Mucosa of rectum (tissue), 2 donors: ENCODE data around the gene GRB10.

ENCODE experiments used
- H3K27ac ChIP-seq, 2 donors: one replicate each; pipeline ENCODE4 v1.7.0; 2013; ENCODE audit warnings: inconsistent platforms in 2 of 2, low read depth in 2 of 2, low read length in 2 of 2
- H3K27me3 ChIP-seq, 2 donors: one replicate each; pipeline ENCODE4 v1.7.0; 2013; ENCODE audit warnings: low read length in 2 of 2; ENCODE audit not compliant: control insufficient read depth in 2 of 2, insufficient read depth in 2 of 2
- H3K36me3 ChIP-seq, 2 donors: one replicate each; pipeline ENCODE4 v1.7.0; 2013; ENCODE audit warnings: low read length in 2 of 2; ENCODE audit not compliant: control insufficient read depth in 2 of 2, insufficient read depth in 2 of 2
- H3K4me1 ChIP-seq, 2 donors: one replicate each; pipeline ENCODE4 v1.7.0; 2013; ENCODE audit warnings: low read length in 2 of 2, mild to moderate bottlenecking in 1 of 2; ENCODE audit not compliant: control insufficient read depth in 2 of 2, insufficient read depth in 2 of 2
- H3K4me3 ChIP-seq, 2 donors: one replicate each; pipeline ENCODE4 v1.7.0; 2013; ENCODE audit warnings: low read length in 2 of 2
- H3K9ac ChIP-seq, 2 donors: one replicate each; pipeline ENCODE4 v1.7.0; 2013; ENCODE audit warnings: low read length in 2 of 2, low read depth in 1 of 2, mild to moderate bottlenecking in 1 of 2
- H3K9me3 ChIP-seq, 2 donors: one replicate each; pipeline ENCODE4 v1.7.0; 2013; ENCODE audit warnings: low read length in 2 of 2; ENCODE audit not compliant: control insufficient read depth in 2 of 2
- donor health status: healthy.
- donor health status: Normal muscosa, but diverticular disease.

GRB10 gene

GRCh38 chr7:50713123-50713965 lies 69.4 kb downstream of the GRB10 start:
- Histone ChIP-seq H3K27ac (no peak overlapping the region), H3K9ac (no peak overlapping the region), H3K27me3 (no peaks in the 10 kb centered on the region), H3K4me3 (no peak overlapping the region), H3K4me1 (no peaks in the 10 kb centered on the region), H3K36me3 (no peaks in the 10 kb centered on the region), H3K9me3 (no peaks in the 10 kb centered on the region)

GRCh38 chr7:50712252-50713122 lies 70.2 kb downstream of the GRB10 start:
- Histone ChIP-seq H3K36me3 (no peaks in the 10 kb centered on the region), H3K4me1 (no peaks in the 10 kb centered on the region), H3K27ac (no peak overlapping the region), H3K27me3 (no peaks in the 10 kb centered on the region), H3K9ac (no peak overlapping the region), H3K4me3 (no peak overlapping the region), H3K9me3 (no peaks in the 10 kb centered on the region)

- Histone ChIP-seq H3K27ac (no peak overlapping the region), H3K36me3 (no peaks in the 10 kb centered on the region), H3K4me3 (no peak overlapping the region), H3K4me1 (no peaks in the 10 kb centered on the region), H3K9ac (no peak overlapping the region), H3K9me3 (no peaks in the 10 kb centered on the region), H3K27me3 (no peaks in the 10 kb centered on the region)
Observed at GRCh38 chr7:50711271-50712175, 71.2 kb downstream of the GRB10 start.

DNA sequence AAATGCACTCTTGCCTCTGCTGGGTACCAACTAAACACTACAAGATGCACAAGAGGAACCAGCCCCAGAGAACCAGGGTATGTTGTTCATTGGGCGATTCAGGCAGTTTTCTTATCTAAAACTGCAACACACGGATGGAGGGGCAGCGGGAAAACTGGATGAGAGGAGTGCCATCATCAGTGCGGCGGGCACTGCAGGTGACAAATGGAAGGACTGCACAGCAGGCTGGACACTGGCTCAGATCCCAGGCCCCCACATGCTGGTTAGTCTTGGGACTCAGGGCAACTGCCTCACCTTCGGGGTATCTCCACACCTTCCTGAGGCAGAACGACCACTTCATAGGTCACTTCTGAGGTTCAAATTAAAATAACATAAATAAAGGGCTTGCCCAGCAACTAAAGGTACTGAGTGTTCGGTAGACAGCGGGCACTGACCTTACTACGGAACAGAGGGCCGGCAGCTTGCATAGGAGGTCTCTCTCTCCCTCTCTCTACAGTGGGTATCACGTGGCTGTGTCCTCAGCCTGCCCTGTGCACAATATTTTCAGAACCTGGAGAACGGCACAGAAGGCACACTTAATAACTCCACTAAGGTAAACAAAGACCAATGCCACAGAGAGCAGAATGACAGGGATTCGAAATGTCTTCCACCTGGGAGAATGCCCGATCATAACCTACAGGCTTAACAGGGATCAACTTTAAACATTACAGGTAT lies 72.1 kb downstream of the GRB10 start:
- no peak overlapping the region for H3K4me3 ChIP-seq
- no peaks in the 10 kb centered on the region for H3K27me3 ChIP-seq
- H3K9me3 ChIP-seq: no peaks in the 10 kb centered on the region
- H3K9ac ChIP-seq: no peak overlapping the region
- no peaks in the 10 kb centered on the region for H3K4me1 ChIP-seq
- no peak overlapping the region for H3K27ac ChIP-seq
- no peaks in the 10 kb centered on the region for H3K36me3 ChIP-seq

- Histone ChIP-seq H3K9ac (no peak overlapping the region), H3K4me1 (no peaks in the 10 kb centered on the region), H3K27ac (no peak overlapping the region), H3K27me3 (no peaks in the 10 kb centered on the region), H3K4me3 (no peak overlapping the region), H3K36me3 (no peaks in the 10 kb centered on the region), H3K9me3 (no peaks in the 10 kb centered on the region)
Observed at GRCh38 chr7:50709151-50709550, 73.5 kb downstream of the GRB10 start.

DNA sequence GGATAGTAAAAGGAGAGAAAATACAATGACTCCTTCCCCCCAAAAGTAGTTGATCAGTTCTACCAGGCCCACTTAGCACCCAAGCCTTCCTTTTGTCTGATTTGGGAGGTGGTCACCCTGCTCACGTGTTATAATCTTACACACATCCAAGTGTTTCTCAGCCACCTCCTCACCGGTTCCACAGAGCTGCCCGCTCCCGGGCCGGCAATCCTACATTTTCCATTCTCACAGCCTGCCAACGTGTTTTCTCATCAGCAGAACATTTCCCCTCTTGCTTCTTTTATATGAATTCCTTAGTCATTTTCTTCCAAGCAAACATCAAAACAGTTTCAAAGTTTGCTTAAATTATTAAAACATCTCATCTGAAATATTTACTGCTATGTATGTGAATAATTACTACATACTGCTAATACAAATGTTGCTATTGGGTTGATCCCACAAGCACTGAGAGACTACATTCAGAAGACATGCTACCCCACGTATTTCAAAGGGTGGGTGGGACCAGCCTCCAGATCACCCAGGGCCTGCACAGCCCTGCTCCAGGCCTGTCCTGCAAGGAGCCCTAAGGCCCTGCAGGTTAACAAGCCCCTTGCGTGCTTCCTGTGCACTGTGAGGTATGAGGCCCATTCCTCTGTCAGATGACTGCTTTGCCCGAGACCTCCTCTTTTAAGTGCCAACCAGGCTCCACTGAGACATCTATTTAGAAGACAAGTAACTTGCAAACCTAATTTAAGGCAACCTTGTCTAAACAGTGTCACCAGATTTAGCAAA lies 75.3 kb downstream of the GRB10 start:
- H3K4me3 ChIP-seq: no peak overlapping the region
- H3K9ac ChIP-seq: no peak overlapping the region
- no peaks in the 10 kb centered on the region for H3K4me1 ChIP-seq
- H3K27me3 ChIP-seq: no peaks in the 10 kb centered on the region
- H3K9me3 ChIP-seq: no peaks in the 10 kb centered on the region
- H3K27ac ChIP-seq: no peak overlapping the region
- no peaks in the 10 kb centered on the region for H3K36me3 ChIP-seq

- H3K9ac ChIP-seq: no peak overlapping the region
- no peak overlapping the region for H3K4me3 ChIP-seq
- no peaks in the 10 kb centered on the region for H3K9me3 ChIP-seq
- no peaks in the 10 kb centered on the region for H3K27me3 ChIP-seq
- H3K36me3 ChIP-seq: no peaks in the 10 kb centered on the region
- no peaks in the 10 kb centered on the region for H3K4me1 ChIP-seq
- H3K27ac ChIP-seq: no peak overlapping the region
Observed at GRCh38 chr7:50706469-50706937, 76.2 kb downstream of the GRB10 start.

DNA sequence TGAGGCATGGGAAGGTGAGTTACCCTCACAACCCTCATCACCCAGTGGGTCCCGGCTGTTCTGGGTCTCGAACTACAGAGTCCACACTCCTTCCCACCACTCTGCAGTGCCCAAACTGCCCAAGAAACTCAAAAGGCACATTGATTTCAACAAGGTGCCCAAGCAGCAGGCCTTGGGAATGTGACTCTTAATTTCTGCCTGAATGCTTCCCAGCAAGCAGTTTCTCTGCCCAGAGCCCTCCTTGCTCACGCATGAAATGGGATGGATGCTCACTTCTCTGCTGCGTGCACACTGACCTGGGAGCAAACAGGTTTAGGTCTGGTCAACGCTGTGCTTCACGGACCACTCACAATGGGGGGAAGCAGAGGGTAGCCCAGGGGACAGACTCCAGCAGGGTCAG lies 77.9 kb downstream of the GRB10 start:
- H3K36me3 ChIP-seq: no peaks in the 10 kb centered on the region
- H3K9ac ChIP-seq: no peak overlapping the region
- no peak overlapping the region for H3K27ac ChIP-seq
- H3K4me1 ChIP-seq: no peaks in the 10 kb centered on the region
- H3K4me3 ChIP-seq: no peak overlapping the region
- H3K9me3 ChIP-seq: no peaks in the 10 kb centered on the region
- no peaks in the 10 kb centered on the region for H3K27me3 ChIP-seq

DNA sequence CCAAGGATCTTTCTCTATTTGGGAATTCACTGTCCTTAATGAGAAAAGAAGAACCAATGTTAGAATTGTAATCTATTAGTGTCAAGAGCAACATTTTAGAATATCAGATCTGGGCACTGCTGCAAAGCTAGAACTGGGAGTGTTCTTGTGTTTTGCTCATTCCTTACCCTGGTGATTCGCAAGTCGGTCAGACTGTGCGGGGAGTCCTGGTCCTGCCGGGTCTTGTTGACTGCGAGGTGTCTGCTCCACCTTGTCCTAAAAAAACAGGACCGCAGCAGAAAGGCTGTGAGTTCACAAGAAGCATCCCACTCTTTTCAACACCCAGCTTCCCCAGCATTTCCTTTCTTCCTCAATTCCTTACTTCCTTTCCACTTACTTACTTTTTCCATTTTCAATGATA lies 79.0 kb downstream of the GRB10 start:
- no peak overlapping the region for H3K4me3 ChIP-seq
- H3K27ac ChIP-seq: no peak overlapping the region
- no peaks in the 10 kb centered on the region for H3K9me3 ChIP-seq
- no peaks in the 10 kb centered on the region for H3K4me1 ChIP-seq
- H3K27me3 ChIP-seq: no peaks in the 10 kb centered on the region
- no peaks in the 10 kb centered on the region for H3K36me3 ChIP-seq
- H3K9ac ChIP-seq: no peak overlapping the region
